Loucy (cell line): ENCODE measurements around the gene OR2T27.
"Not testable (repeated sequence)": the region's sequence is repeated elsewhere in the genome, so short reads cannot be mapped to it uniquely, and the experiment has no call there.

ENCODE experiments used
- EZH2phosphoT487 ChIP-seq: fragments of 200-600 bp; IDR thresholded peaks from 2 replicates; pipeline ENCODE4 v1.6.1; 2018; ENCODE audit warnings: antibody characterized with exemption, mild to moderate bottlenecking, moderate library complexity, borderline replicate concordance
- TF ChIP-seq, protein P1 (sequence below): fragments of 200-600 bp; sonication (generic); conservative IDR thresholded peaks from 2 replicates; pipeline ENCODE4 v1.5.1; 2014; ENCODE audit warnings: mild to moderate bottlenecking, antibody characterized with exemption, low read length

DNA sequence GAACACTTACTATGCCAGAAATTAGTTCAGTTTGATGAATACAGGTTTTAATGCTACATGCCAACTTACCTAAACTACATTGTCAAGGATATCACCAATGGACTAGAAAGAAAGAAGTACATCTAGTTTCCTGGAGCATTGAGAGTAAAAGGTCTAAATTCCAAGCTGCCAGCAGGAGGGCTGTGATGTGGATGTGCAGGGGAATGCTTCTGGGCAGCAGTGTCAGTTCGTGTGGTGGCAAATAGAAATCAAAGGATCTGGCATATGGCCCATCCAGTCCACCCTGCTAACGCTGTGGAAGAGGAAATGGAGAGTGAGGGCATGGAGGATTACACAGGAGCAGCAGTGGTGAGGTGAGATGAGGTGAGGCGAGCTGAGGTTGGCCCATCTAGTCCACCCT is 10.2 kb downstream of the OR2T27 start, which contains the start of gene OR2T35:
- TF ChIP-seq, protein P1, sequence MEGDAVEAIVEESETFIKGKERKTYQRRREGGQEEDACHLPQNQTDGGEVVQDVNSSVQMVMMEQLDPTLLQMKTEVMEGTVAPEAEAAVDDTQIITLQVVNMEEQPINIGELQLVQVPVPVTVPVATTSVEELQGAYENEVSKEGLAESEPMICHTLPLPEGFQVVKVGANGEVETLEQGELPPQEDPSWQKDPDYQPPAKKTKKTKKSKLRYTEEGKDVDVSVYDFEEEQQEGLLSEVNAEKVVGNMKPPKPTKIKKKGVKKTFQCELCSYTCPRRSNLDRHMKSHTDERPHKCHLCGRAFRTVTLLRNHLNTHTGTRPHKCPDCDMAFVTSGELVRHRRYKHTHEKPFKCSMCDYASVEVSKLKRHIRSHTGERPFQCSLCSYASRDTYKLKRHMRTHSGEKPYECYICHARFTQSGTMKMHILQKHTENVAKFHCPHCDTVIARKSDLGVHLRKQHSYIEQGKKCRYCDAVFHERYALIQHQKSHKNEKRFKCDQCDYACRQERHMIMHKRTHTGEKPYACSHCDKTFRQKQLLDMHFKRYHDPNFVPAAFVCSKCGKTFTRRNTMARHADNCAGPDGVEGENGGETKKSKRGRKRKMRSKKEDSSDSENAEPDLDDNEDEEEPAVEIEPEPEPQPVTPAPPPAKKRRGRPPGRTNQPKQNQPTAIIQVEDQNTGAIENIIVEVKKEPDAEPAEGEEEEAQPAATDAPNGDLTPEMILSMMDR = not testable (repeated sequence)
- not testable (repeated sequence) for TF ChIP-seq EZH2phosphoT487
